ENCODE results near the gene GOSR1.
"Not testable (repeated sequence)": the region's sequence is repeated elsewhere in the genome, so short reads cannot be mapped to it uniquely, and the experiment has no call there.

GOSR1 gene

GRCh38 chr17:30563131-30563904 is 86.1 kb downstream of the GOSR1 start:
- DNase-seq (ENCODE audit: low spot score), result not testable (repeated sequence)

GRCh38 chr17:30563905-30564390 is 86.7 kb downstream of the GOSR1 start:
- not testable (repeated sequence) for DNase-seq (ENCODE audit: low spot score)

DNA sequence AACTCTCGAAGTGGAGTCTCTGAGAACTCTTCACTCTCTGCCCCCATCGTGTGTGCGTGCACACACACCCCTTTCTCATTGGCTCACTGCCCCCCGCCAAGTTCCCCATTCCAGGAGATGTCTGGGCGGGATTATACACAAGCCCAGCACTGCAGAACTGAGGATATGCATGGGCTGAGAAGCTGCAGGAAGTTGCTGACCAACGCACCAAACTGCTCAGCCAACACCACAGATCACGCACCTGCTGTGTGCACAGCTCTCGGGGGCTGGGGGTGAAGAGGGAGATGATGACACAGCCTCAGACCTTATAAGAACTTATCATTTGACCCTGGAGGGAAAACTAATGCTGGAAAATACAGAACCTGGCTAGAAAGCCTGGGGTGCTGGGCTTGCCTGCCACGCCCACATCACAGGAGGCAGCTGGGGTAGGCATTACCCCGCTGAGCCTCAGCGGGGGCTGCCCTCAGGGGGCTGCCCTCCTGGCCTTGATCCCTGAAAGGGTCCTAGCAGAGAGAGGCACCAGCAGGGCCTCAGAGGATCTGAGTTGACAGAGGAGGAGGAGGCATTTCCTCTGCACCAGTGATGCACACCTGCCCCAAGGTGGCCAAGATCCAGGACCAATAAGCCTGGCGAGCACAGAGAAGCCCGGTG is 87.3 kb downstream of the GOSR1 start:
- not testable (repeated sequence) for DNase-seq (ENCODE audit: low spot score)

- no peak for DNase-seq (ENCODE audit: low spot score)
Measured at GRCh38 chr17:30565073-30565935, 88.1 kb downstream of the GOSR1 start.

DNA sequence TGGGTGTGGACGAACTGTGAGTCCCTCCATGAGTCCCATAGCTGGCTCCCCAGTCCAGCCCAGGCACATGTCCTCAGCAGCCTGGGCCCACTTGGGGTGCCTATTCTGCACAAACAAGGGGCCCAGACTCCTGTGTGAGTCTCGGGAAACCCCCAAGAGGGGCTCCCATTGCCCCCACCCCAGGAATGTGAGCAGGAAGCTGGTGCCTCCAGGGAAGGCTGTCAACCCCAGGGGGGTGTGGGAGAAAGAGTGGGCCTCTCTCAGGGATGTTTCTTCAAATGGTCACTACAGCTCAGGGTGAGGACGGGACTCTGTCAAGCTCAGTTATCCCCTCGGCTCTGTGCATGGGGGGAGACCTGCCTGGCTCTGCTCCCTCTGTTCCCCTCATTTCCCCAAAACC is 88.9 kb downstream of the GOSR1 start:
- DNase-seq (ENCODE audit: low spot score), result not testable (repeated sequence)

DNA sequence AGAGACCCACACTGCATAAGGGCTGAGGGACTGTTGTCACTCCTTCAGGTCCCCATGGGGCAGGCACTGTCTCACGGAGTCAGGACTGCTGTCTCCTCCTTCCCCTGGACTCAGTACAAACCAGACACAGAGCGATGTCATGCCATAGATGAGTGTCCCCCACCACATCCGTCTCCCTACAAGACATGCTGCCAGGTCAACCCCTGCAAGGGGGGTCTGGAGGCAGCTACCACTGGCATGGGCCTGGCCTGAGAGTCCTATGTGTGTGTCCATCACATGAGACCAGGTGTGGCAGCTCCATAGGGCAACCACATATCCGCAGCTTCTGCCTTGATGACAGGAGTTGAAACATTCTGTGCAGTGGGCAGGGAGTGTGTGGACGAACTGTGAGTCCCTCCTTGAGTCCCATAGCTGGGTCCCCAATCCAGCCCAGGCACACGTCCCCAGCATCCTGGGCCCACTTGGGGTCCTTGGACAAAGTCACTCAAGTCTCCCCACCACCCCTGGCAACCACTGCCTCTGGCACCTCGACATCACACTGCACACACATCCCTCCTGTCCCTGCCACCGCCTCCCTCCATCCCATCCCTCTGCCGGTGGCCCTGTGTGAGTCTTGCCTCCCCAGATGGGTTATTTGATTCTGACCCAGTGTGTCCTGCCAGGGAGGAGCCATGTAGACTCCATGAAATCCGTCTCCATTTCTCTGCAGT is 89.5 kb downstream of the GOSR1 start:
- DNase-seq (ENCODE audit: low spot score), result not testable (repeated sequence)

- no peak for DNase-seq (ENCODE audit: low spot score)
Measured at GRCh38 chr17:30567231-30568116, 90.3 kb downstream of the GOSR1 start.

DNA sequence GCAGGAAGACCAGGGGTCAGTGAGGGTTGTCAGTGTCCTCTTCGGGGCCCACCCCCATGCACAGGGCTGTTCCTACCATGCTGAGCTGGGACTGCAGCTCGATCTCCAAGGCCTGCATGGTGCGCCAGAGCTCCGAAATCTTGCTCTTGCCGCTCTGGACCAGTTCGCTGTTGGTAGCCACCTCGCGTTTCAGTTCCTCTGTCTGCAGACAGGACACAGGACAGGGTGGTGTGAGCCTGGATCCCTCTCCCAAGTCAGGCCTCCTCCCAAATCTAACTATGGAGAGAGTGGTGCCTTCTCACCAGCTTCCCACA is 90.9 kb downstream of the GOSR1 start:
- no peak for DNase-seq (ENCODE audit: low spot score)

- DNase-seq (ENCODE audit: low spot score), result not testable (repeated sequence)
Measured at GRCh38 chr17:30569531-30570175, 92.4 kb downstream of the GOSR1 start.

- no peak for DNase-seq (ENCODE audit: low spot score)
Measured at GRCh38 chr17:30570191-30570590, 93.0 kb downstream of the GOSR1 start.

- no peak for DNase-seq (ENCODE audit: low spot score)
Measured at GRCh38 chr17:30570596-30571265, 93.5 kb downstream of the GOSR1 start.

- DNase-seq (ENCODE audit: low spot score), result not testable (repeated sequence)
Measured at GRCh38 chr17:30571404-30571803, 94.2 kb downstream of the GOSR1 start.

GRCh38 chr17:30571921-30572320 is 94.7 kb downstream of the GOSR1 start:
- no peak for DNase-seq (ENCODE audit: low spot score)

DNA sequence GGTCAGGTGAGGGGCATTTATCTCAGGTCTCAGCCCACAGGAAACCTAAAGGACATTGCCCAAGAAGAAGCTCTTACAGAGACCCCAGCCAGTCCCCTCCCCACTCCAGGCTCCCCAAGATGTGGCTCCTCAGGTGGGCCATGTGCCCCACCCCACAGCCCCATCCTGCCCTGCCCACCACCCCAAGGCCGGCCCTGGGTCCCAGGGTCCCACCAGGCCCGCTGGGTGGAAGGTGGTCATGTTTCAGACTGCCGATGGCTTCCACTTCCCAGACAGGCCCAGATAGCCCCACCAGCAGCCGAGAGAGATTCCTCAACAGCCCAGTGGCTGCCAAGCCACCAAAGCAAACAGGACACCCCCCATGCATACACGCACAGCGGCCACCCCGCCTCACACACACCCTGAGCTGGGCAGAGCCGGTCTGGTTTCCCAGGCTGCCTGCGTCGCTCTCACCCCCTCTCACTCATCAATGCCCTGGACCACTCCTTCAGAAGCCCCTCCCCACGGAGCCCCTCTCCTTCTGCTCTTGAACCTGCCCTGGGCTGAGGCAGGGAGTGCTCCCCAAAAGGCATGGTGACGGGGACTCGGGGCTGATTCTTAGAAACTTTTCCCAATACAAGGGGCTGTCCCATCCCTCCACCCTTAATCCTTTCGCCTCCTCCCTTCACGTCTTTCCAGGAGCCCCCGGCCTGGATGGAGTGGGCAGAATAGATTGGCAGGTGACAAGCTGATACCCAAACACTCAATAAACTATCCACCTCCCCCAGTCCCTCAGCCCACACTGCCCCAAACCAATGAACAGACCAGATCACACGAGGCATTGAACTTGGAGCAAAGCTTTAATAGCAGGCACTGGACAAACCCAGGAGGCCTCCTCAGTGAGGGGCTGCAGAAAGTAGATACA is 95.7 kb downstream of the GOSR1 start:
- DNase-seq (ENCODE audit: low spot score), result not testable (repeated sequence)

- no peak for DNase-seq (ENCODE audit: low spot score)
Measured at GRCh38 chr17:30573603-30574175, 96.5 kb downstream of the GOSR1 start.

DNA sequence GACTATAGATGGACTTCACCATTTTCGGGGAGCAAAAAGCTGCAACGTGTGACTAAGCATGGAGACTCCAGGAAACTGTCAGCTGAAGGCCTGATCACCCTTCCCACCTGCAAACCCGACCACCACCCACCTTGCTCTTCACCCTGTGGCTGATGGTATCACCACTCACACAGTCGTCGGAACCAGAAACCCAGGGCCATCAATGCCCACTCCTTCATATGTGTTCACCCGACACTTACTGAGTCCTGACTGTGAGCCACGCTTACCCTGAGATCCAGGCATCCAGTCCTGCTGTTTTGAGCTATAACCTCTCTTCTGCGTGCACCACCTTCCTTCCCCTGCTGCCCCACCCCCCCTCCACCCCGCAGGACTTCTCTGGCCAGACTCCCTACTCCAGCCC is 97.1 kb downstream of the GOSR1 start:
- not testable (repeated sequence) for DNase-seq (ENCODE audit: low spot score)

- DNase-seq (ENCODE audit: low spot score), result not testable (repeated sequence)
Measured at GRCh38 chr17:30574806-30575205, 97.6 kb downstream of the GOSR1 start.

GRCh38 chr17:30575648-30576325 is 98.6 kb downstream of the GOSR1 start:
- not testable (repeated sequence) for DNase-seq (ENCODE audit: low spot score)

Measured in CD4-positive, alpha-beta T cell treated with Interleukin-2 at 100 ng/mL for 4 hours (primary cell).